Osteocyte (in vitro differentiated cells): ENCODE measurements around the gene SULT2B1. TPM values are rescaled to one million over a fixed set of nuclear protein-coding genes. Genes with fewer than 3 reads are reported as not detected.
"Not testable (repeated sequence)": the region's sequence is repeated elsewhere in the genome, so short reads cannot be mapped to it uniquely, and the experiment has no call there.

Source experiments
- DNase-seq: peaks from one replicate; pipeline ENCODE4 v3.0.0; 2021; ENCODE audit warnings: mixed read lengths; ENCODE audit not compliant: unreplicated experiment; ENCODE audit errors: extremely low spot score
- H3K27ac Mint-ChIP-seq: one replicate; pipeline ENCODE4 v1.8.0; 2021; ENCODE audit warnings: mild to moderate bottlenecking, mixed read lengths; ENCODE audit not compliant: unreplicated experiment
- H3K27me3 Mint-ChIP-seq: one replicate; pipeline ENCODE4 v1.8.0; 2021; ENCODE audit warnings: mixed read lengths; ENCODE audit not compliant: unreplicated experiment
- H3K36me3 Mint-ChIP-seq: one replicate; pipeline ENCODE4 v1.8.0; 2021; ENCODE audit warnings: mixed read lengths; ENCODE audit not compliant: unreplicated experiment
- H3K4me1 Mint-ChIP-seq: one replicate; pipeline ENCODE4 v1.8.0; 2021; ENCODE audit warnings: mixed read lengths; ENCODE audit not compliant: unreplicated experiment
- H3K4me3 Mint-ChIP-seq: one replicate; pipeline ENCODE4 v1.8.0; 2021; ENCODE audit warnings: mild to moderate bottlenecking, moderate library complexity, mixed read lengths; ENCODE audit not compliant: unreplicated experiment
- H3K9me3 Mint-ChIP-seq: one replicate; pipeline ENCODE4 v1.8.0; 2021; ENCODE audit warnings: mixed read lengths; ENCODE audit not compliant: unreplicated experiment
- CTCF ChIP-seq: fragments of 200-600 bp; sonication (generic); IDR thresholded peaks from 2 replicates; pipeline ENCODE4 v1.5.0; 2021; ENCODE audit warnings: antibody characterized with exemption, mild to moderate bottlenecking, moderate library complexity
- total RNA-seq: library from RNA; stranded (reverse); gene quantifications from 2 replicates; pipeline ENCODE4 v1.2.1, GENCODE V29; 2021

Gene SULT2B1
- total RNA-seq, 1 donor from 2014 or later = not detected

DNA sequence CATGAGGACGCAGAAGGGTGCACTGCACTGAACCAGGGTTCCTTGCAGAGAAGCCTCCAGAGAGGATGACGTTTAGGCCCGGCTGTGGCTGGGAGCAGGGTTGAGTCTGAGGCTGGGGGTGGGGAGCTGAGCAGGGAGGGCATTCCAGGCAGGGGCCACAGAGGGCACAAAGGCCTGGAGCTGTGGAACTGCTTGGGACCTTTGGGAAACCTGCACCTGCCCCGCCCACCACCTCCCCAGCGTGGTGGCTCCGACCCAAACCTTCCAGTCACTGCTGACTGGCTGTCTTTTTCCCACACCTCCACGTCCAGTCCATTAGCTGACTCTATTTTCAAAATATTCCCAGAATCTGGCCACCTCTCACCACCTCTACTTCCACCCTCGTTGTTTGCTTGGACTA lies 35.4 kb upstream of the SULT2B1 start:
- no peak for DNase-seq
- no peaks in the 10 kb centered on the region for H3K9me3 Mint-ChIP-seq
- TF ChIP-seq CTCF = no peak
- no peaks in the 10 kb centered on the region for H3K36me3 Mint-ChIP-seq
- H3K4me3 Mint-ChIP-seq = no peak overlapping the region
- H3K4me1 Mint-ChIP-seq = peaks cover 3% of the 10 kb centered on the region
- H3K27me3 Mint-ChIP-seq = peaks cover 4% of the 10 kb centered on the region
- no peak overlapping the region for H3K27ac Mint-ChIP-seq

DNA sequence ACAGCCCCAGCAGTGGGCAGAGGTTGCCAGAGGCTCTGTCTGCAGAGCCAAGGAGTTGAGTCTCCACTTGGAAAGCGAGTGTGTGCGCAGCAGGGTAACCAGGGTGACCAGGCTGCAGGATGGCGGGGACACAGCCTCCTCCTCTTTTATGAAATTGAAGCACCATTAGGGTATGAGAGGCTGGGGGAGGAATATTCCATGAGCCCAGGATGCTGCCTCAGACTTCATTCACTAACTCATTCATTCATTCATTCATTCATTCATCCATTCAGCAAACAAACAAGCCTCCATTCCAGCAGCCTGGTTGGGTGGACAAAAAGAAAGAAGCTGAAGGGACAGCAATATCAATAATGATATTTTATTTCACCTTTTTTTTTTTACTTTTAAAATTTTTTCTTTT lies 33.8 kb upstream of the SULT2B1 start:
- no peak overlapping the region for H3K4me3 Mint-ChIP-seq
- no peak for TF ChIP-seq CTCF
- H3K27me3 Mint-ChIP-seq = peaks cover 4% of the 10 kb centered on the region
- H3K36me3 Mint-ChIP-seq = no peaks in the 10 kb centered on the region
- DNase-seq = no peak
- H3K4me1 Mint-ChIP-seq = peaks cover 3% of the 10 kb centered on the region
- H3K27ac Mint-ChIP-seq = no peak overlapping the region
- no peaks in the 10 kb centered on the region for H3K9me3 Mint-ChIP-seq

- not testable (repeated sequence) for H3K4me1 Mint-ChIP-seq, H3K27me3 Mint-ChIP-seq, DNase-seq, H3K36me3 Mint-ChIP-seq, H3K4me3 Mint-ChIP-seq, H3K27ac Mint-ChIP-seq, H3K9me3 Mint-ChIP-seq
Measured at GRCh38 chr19:48519426-48519825, 32.5 kb upstream of the SULT2B1 start.

GRCh38 chr19:48520134-48520533 lies 31.8 kb upstream of the SULT2B1 start:
- no peak overlapping the region for H3K4me3 Mint-ChIP-seq
- no peaks in the 10 kb centered on the region for H3K4me1 Mint-ChIP-seq
- peaks cover 6% of the 10 kb centered on the region for H3K9me3 Mint-ChIP-seq
- DNase-seq = no peak
- TF ChIP-seq CTCF = no peak
- H3K36me3 Mint-ChIP-seq = peaks cover 2% of the 10 kb centered on the region
- H3K27me3 Mint-ChIP-seq = peaks cover 8% of the 10 kb centered on the region
- H3K27ac Mint-ChIP-seq = no peak overlapping the region

- H3K27ac Mint-ChIP-seq = no peak overlapping the region
- peaks cover 16% of the 10 kb centered on the region for H3K9me3 Mint-ChIP-seq
- peaks cover 2% of the 10 kb centered on the region for H3K36me3 Mint-ChIP-seq
- DNase-seq = no peak
- H3K4me3 Mint-ChIP-seq = no peak overlapping the region
- peaks cover 4% of the 10 kb centered on the region for H3K27me3 Mint-ChIP-seq
- no peak for TF ChIP-seq CTCF
- H3K4me1 Mint-ChIP-seq = no peaks in the 10 kb centered on the region
Measured at GRCh38 chr19:48524221-48524620, 27.8 kb upstream of the SULT2B1 start.

GRCh38 chr19:48524732-48525131 lies 27.2 kb upstream of the SULT2B1 start:
- DNase-seq = no peak
- TF ChIP-seq CTCF = no peak
- Mint-ChIP-seq H3K36me3 (peaks cover 2% of the 10 kb centered on the region), H3K27ac (no peak overlapping the region), H3K27me3 (peaks cover 4% of the 10 kb centered on the region), H3K9me3 (peaks cover 16% of the 10 kb centered on the region), H3K4me1 (no peaks in the 10 kb centered on the region), H3K4me3 (no peak overlapping the region)
